ENCODE results near the gene FAM20C. TPM values are rescaled to one million over a fixed set of nuclear protein-coding genes. Genes with fewer than 3 reads are reported as not detected.

The FAM20C gene
- total RNA-seq, 1 donor from 2014 or later = 90.8 TPM

DNA sequence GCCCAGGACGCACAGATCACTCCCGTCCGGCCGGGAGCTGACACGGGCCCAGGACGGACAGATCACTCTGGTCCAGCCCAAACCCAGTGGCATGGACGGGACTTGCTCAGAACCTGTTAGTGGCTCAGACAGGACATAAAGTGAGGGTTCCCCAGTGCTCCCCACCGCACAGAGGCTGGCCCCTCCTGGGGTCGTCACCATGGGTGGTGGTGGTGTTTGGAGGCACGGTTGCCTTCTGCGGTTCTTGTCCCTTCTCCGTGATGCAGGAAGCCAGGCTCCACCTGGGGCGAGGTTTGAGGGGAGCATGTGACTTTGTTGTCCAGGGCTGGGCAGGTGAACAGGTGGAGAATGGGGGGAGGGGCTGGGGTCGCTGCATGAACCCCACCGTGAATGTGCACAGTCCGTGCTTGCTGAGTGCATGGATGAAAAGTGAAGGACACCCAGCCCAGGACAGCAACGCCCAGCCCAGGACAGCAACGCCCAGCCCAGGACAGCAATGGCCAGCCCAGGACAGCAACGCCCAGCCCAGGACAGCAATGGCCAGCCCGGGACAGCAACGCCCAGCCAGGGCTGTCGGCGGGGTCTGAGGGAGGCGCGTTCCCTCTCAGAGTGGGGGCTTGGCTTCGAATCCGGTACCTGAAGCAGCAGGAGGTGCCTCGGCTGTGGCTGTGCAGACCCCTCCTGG lies 26.7 kb downstream of the FAM20C start:
- no peak for DNase-seq (ENCODE audit: low spot score in 2 of 2)
- no peaks in the 10 kb centered on the region for H3K27me3 ChIP-seq
- no peaks in the 10 kb centered on the region for H3K9me3 ChIP-seq
- H3K36me3 ChIP-seq = peaks cover 13 to 28% of the 10 kb centered on the region in 2 donors
- H3K27ac ChIP-seq = no peak overlapping the region
- TF ChIP-seq, protein P1, sequence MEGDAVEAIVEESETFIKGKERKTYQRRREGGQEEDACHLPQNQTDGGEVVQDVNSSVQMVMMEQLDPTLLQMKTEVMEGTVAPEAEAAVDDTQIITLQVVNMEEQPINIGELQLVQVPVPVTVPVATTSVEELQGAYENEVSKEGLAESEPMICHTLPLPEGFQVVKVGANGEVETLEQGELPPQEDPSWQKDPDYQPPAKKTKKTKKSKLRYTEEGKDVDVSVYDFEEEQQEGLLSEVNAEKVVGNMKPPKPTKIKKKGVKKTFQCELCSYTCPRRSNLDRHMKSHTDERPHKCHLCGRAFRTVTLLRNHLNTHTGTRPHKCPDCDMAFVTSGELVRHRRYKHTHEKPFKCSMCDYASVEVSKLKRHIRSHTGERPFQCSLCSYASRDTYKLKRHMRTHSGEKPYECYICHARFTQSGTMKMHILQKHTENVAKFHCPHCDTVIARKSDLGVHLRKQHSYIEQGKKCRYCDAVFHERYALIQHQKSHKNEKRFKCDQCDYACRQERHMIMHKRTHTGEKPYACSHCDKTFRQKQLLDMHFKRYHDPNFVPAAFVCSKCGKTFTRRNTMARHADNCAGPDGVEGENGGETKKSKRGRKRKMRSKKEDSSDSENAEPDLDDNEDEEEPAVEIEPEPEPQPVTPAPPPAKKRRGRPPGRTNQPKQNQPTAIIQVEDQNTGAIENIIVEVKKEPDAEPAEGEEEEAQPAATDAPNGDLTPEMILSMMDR (IDR thresholded peaks at IDR 0.05) = no peak
- peaks cover 0 to 3% of the 10 kb centered on the region in 2 donors for H3K4me1 ChIP-seq
- H3K4me3 ChIP-seq = no peak overlapping the region
- intact Hi-C loops (cut with DNase I) = no loop called here

DNA sequence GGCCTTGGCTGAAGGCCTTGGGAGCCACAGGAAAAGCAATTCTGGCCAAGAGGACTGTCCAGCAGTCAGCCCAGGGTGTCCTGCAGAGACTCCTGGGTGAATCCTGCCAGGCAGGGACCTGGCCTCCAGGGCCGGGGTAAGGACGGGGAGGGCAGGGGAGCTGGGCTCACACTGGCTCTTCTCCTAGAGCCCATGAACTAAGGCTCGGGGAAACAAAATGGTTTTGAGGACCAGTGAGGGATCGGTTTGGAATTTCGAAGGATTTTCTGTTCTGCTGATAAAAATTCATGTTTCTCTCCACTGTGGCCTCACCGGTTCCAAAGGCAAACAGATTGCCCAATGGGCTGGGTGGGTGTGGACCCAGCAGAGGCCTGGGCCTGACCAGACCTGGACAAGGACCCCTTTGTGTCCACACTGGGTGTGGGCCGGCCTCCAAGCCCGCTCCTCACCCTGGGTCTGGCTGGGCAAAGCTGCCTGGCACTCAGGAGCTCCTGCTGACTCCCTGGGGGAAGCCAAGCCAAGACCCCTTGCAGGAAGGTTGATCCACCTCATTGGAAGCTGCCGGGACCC lies 27.3 kb downstream of the FAM20C start:
- H3K27me3 ChIP-seq = no peaks in the 10 kb centered on the region
- DNase-seq (ENCODE audit: low spot score in 2 of 2) = no peak
- peaks cover 0 to under 1% of the 10 kb centered on the region in 2 donors for H3K4me1 ChIP-seq
- H3K9me3 ChIP-seq = no peaks in the 10 kb centered on the region
- TF ChIP-seq, protein P1 (IDR thresholded peaks at IDR 0.05) = no peak
- H3K36me3 ChIP-seq = peaks cover 10 to 28% of the 10 kb centered on the region in 2 donors
- no peak overlapping the region for H3K4me3 ChIP-seq
- intact Hi-C loops (cut with DNase I) = no loop called here
- no peak overlapping the region for H3K27ac ChIP-seq

DNA sequence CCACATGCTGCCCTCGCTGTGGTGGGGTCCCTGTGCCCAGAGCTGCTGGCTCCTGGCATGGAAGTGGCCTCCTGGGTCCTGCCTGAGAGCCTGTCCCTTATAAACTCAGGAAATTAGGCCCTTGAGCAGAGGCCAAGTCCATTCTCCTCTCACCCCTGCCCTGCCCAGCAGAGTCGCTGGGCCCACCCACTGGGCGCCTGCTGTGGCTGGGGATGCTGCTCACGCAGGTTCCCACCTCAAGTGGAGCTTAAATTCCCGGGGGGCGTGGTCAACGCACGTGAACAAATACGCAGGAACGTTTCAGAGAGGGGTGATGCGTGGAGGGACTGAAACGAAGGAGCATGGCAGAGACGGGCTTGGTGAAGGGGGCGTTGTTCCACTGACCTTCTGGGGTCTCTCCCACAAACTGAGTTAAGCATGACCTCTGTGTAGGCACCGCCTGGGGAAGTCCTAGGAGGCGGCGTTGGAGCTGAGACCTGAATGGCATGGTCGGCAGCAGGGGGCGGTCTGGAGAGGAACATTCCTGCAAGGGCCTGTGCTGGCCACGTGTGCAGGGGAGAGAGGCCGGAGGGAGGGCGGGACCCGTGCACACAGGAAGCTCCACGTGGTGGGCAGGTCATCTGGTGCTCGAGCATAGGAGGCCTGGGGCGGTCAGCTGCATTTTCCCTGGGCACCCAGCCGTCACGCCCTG lies 27.9 kb downstream of the FAM20C start:
- Histone ChIP-seq H3K4me1 (no peaks in the 10 kb centered on the region), H3K27ac (no peak overlapping the region), H3K9me3 (no peaks in the 10 kb centered on the region), H3K36me3 (peaks cover 7 to 28% of the 10 kb centered on the region in 2 donors), H3K4me3 (no peak overlapping the region), H3K27me3 (no peaks in the 10 kb centered on the region)
- DNase-seq (ENCODE audit: low spot score in 2 of 2) = no peak
- TF ChIP-seq, protein P1 (IDR thresholded peaks at IDR 0.05) = no peak
- intact Hi-C loops (cut with DNase I) = no loop called here

DNA sequence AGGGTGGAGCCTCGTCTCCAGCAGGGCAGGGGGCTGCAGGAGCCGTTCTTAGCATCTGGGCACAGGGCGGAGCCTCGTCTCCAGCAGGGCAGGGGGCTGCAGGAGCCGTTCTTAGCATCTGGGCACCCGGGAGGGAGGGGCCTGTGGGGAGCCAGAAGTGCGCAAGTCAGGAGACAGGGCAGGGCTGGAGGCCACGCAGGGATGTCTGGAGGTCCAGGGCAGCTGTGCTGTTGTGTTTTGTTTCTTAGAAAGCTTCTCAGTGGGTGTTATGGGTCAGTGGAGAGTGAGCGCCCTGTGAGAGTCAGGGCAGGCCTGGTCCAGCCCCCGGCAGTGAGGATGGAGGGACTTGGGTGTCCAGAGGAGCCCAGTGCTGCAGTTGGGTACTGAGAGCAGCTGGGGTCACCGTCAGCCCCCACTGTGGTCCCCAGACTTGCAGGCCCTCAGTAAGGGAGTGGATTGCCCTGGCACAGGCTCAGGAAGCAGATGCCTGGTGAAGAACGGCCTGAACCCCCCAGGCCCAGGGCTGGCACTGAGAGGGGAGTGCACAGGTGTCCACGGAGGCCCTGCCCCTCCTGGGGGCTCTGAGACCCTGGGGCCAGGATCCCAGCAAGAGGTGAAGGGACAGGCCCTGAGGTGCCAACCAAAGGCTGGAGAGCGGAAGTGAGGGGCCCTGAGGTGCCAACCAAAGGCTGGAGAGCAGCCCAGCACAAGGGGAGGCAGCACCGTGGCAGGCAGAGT lies 29.8 kb downstream of the FAM20C start:
- no peaks in the 10 kb centered on the region for H3K9me3 ChIP-seq
- H3K4me3 ChIP-seq = no peak overlapping the region
- TF ChIP-seq, protein P1 (IDR thresholded peaks at IDR 0.05) = no peak
- no peaks in the 10 kb centered on the region for H3K4me1 ChIP-seq
- no peak for DNase-seq (ENCODE audit: low spot score in 2 of 2)
- H3K27ac ChIP-seq = no peak overlapping the region
- no peaks in the 10 kb centered on the region for H3K27me3 ChIP-seq
- intact Hi-C loops (cut with DNase I) = no loop called here
- H3K36me3 ChIP-seq = peaks cover 7 to 23% of the 10 kb centered on the region in 2 donors

DNA sequence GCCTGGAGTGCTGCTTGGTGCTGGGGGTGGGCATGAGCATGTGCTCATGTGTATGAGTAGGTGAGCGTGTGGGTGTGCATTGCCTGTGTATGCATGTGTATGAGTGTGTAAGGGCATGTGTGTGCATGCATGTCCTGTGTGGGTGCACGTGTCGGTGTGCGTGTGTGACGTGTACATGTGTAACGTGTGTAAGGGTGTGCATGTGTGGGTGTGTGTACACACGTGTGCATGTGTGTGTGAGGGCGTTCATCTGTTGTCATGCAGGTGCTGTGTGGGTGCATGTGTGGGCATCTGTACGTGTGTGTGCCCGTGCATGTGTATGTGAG lies 30.3 kb downstream of the FAM20C start:
- DNase-seq (ENCODE audit: low spot score in 2 of 2) = no peak
- Histone ChIP-seq H3K9me3 (no peaks in the 10 kb centered on the region), H3K27me3 (no peaks in the 10 kb centered on the region), H3K4me3 (no peak overlapping the region), H3K4me1 (no peaks in the 10 kb centered on the region), H3K27ac (no peak overlapping the region), H3K36me3 (peaks cover 7 to 20% of the 10 kb centered on the region in 2 donors)
- TF ChIP-seq, protein P1 (IDR thresholded peaks at IDR 0.05) = no peak
- intact Hi-C loops (cut with DNase I) = no loop called here
